Vagina (tissue), 2 donors: Measurements from ENCODE around the gene SLC39A10.

Experiments used
- POLR2AphosphoS5 ChIP-seq, 2 donors: sonication (generic); formaldehyde crosslinking; IDR thresholded peaks; one replicate each; pipeline ENCODE4 v1.9.0; 2017; ENCODE audit warnings: antibody characterized with exemption in 2 of 2, mild to moderate bottlenecking in 2 of 2, low read depth in 1 of 2; ENCODE audit not compliant: insufficient read depth in 1 of 2
- TF ChIP-seq, protein P1 (sequence below), 3 experiments: fragments of 450-650 bp in 2 of 3; fragments of 200-600 bp in 1 of 3; sonication (generic) in 1 of 3; IDR thresholded peaks; one replicate each; pipeline ENCODE4 v1.5.1; 2017 to 2019; ENCODE audit warnings: antibody characterized with exemption in 3 of 3, mild to moderate bottlenecking in 2 of 3, moderate library complexity in 2 of 3

DNA sequence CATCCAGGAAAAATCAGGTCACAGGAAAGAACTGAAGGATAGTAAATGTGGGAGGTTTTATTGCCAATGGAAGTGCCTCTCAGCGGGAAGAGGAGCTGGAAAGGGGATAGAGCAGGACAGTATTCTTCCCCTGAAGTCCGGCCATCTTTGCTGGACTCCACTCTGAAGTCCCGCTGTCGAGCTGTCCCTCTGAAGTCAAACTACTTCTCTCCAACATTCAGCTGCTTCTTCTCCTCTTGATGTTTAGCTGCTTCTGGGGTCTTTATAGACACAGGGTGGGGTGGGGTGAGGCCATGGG, 23.5 kb upstream of the SLC39A10 start:
- TF ChIP-seq POLR2AphosphoS5 (IDR thresholded peaks at IDR 0.05; ENCODE audit: insufficient read depth in 1 of 2, low read depth in 1 of 2) = no peak
- TF ChIP-seq, protein P1, sequence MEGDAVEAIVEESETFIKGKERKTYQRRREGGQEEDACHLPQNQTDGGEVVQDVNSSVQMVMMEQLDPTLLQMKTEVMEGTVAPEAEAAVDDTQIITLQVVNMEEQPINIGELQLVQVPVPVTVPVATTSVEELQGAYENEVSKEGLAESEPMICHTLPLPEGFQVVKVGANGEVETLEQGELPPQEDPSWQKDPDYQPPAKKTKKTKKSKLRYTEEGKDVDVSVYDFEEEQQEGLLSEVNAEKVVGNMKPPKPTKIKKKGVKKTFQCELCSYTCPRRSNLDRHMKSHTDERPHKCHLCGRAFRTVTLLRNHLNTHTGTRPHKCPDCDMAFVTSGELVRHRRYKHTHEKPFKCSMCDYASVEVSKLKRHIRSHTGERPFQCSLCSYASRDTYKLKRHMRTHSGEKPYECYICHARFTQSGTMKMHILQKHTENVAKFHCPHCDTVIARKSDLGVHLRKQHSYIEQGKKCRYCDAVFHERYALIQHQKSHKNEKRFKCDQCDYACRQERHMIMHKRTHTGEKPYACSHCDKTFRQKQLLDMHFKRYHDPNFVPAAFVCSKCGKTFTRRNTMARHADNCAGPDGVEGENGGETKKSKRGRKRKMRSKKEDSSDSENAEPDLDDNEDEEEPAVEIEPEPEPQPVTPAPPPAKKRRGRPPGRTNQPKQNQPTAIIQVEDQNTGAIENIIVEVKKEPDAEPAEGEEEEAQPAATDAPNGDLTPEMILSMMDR (IDR thresholded peaks at IDR 0.05) = no peak
